ENCODE data around the gene TTC28.

GRCh38 chr22:28204382-28204781 is 475.3 kb downstream of the TTC28 start:
- no peak for TF ChIP-seq EZH2phosphoT487 (conservative IDR thresholded peaks at IDR 0.05; ENCODE audit: low read length)
- TF ChIP-seq CTCF (IDR thresholded peaks at IDR 0.05; ENCODE audit: insufficient read depth, low read length, poor library complexity, severe bottlenecking) = no peak

Measured in SU-DHL-6 (cell line).